H9 (cell line): Measurements from ENCODE around the gene KDM2B. TPM values are rescaled to one million over a fixed set of nuclear protein-coding genes. Genes with fewer than 3 reads are reported as not detected.
A peak's percentile ranks its signal among the peaks of the same experiment; 100 is the strongest.

Experiments
- DNase-seq: peaks from one replicate; pipeline ENCODE4 v3.0.0-alpha.2; 2017
- H2AFZ ChIP-seq: one replicate; pipeline ENCODE4 v1.6.1; 2013; ENCODE audit warnings: mild to moderate bottlenecking, low read length, control low read depth, moderate library complexity
- H2AK5ac ChIP-seq: 2 replicates; pipeline ENCODE4 v1.6.1; 2013; ENCODE audit warnings: low read length, control low read depth, mixed read lengths; ENCODE audit not compliant: insufficient read length
- H2BK120ac ChIP-seq: one replicate; pipeline ENCODE4 v1.6.1; 2013; ENCODE audit warnings: low read depth, mild to moderate bottlenecking, low read length, control low read depth, inconsistent platforms; ENCODE audit not compliant: poor library complexity, severe bottlenecking
- H2BK12ac ChIP-seq: 2 replicates; pipeline ENCODE4 v1.6.1; 2013; ENCODE audit warnings: low read length, control low read depth, mixed read lengths, low read depth; ENCODE audit not compliant: insufficient read length
- H2BK15ac ChIP-seq: 2 replicates; pipeline ENCODE4 v1.6.1; 2013; ENCODE audit warnings: low read depth, low read length, control low read depth
- H2BK20ac ChIP-seq: one replicate; pipeline ENCODE4 v1.6.1; 2013; ENCODE audit warnings: low read depth, mild to moderate bottlenecking, low read length, control low read depth, inconsistent platforms; ENCODE audit not compliant: poor library complexity, severe bottlenecking
- H2BK5ac ChIP-seq: 2 replicates; pipeline ENCODE4 v1.6.1; 2013; ENCODE audit warnings: low read length, control low read depth, mixed read lengths; ENCODE audit not compliant: insufficient read length
- H3K14ac ChIP-seq: 2 replicates; pipeline ENCODE4 v1.6.1; 2013; ENCODE audit warnings: low read length, control low read depth; ENCODE audit not compliant: insufficient read depth
- H3K18ac ChIP-seq: 2 replicates; pipeline ENCODE4 v1.6.1; 2013; ENCODE audit warnings: low read depth, mild to moderate bottlenecking, mixed read lengths, low read length, control low read depth; ENCODE audit not compliant: insufficient read length
- H3K23ac ChIP-seq: 2 replicates; pipeline ENCODE4 v1.6.1; 2013; ENCODE audit warnings: low read length, control low read depth, mixed read lengths, low read depth; ENCODE audit not compliant: insufficient read length
- H3K23me2 ChIP-seq: 2 replicates; pipeline ENCODE4 v1.6.1; 2013; ENCODE audit warnings: low read depth, mild to moderate bottlenecking, mixed read lengths, low read length, control low read depth; ENCODE audit not compliant: insufficient read length, poor library complexity, severe bottlenecking
- H3K27ac ChIP-seq: 2 replicates; pipeline ENCODE4 v1.5.1; 2013; ENCODE audit warnings: low read length, control low read depth, mixed read lengths, low read depth; ENCODE audit not compliant: insufficient read length
- H3K27me3 ChIP-seq: 2 replicates; pipeline ENCODE4 v1.6.1; 2013; ENCODE audit warnings: low read length, control low read depth, inconsistent platforms; ENCODE audit not compliant: insufficient read depth
- H3K4ac ChIP-seq: 2 replicates; pipeline ENCODE4 v1.6.1; 2013; ENCODE audit warnings: low read depth, mild to moderate bottlenecking, control low read depth, inconsistent platforms, low read length, moderate library complexity
- H3K4me1 ChIP-seq: 2 replicates; pipeline ENCODE4 v1.6.1; 2013; ENCODE audit warnings: low read length, control low read depth, inconsistent platforms; ENCODE audit not compliant: insufficient read depth
- H3K4me2 ChIP-seq: 2 replicates; pipeline ENCODE4 v1.6.1; 2013; ENCODE audit warnings: low read length, control low read depth, mixed read lengths; ENCODE audit not compliant: insufficient read length, insufficient read depth
- H3K56ac ChIP-seq: 2 replicates; pipeline ENCODE4 v1.6.1; 2013; ENCODE audit warnings: low read depth, mild to moderate bottlenecking, mixed read lengths, low read length, control low read depth; ENCODE audit not compliant: insufficient read length
- H3K79me1 ChIP-seq: 2 replicates; pipeline ENCODE4 v1.6.1; 2013; ENCODE audit warnings: low read depth, mild to moderate bottlenecking, moderate library complexity, low read length, control low read depth, inconsistent platforms; ENCODE audit not compliant: insufficient read depth, poor library complexity, severe bottlenecking
- H3K79me2 ChIP-seq: 2 replicates; pipeline ENCODE4 v1.6.1; 2013; ENCODE audit warnings: low read length, control low read depth, inconsistent platforms; ENCODE audit not compliant: insufficient read depth
- H3K9ac ChIP-seq: 2 replicates; pipeline ENCODE4 v1.6.1; 2013; ENCODE audit warnings: low read length, control low read depth, mixed read lengths; ENCODE audit not compliant: insufficient read length; ENCODE audit errors: extremely low read depth
- H3K9me3 ChIP-seq: one replicate; pipeline ENCODE4 v1.6.1; 2013; ENCODE audit warnings: low read depth, low read length, inconsistent platforms; ENCODE audit not compliant: control insufficient read depth
- H3T11ph ChIP-seq: one replicate; pipeline ENCODE4 v1.6.1; 2013; ENCODE audit warnings: mild to moderate bottlenecking, low read length, control low read depth, inconsistent platforms
- H4K20me1 ChIP-seq: one replicate; pipeline ENCODE4 v1.6.1; 2013; ENCODE audit not compliant: control insufficient read depth, insufficient read length, insufficient read depth
- H4K5ac ChIP-seq: 2 replicates; pipeline ENCODE4 v1.6.1; 2013; ENCODE audit warnings: low read depth, mild to moderate bottlenecking, mixed read lengths, low read length, control low read depth; ENCODE audit not compliant: insufficient read length
- H4K8ac ChIP-seq: replicated peaks from 2 replicates; pipeline ENCODE4 v1.6.1; 2013; ENCODE audit warnings: low read length, control low read depth, mixed read lengths, low read depth; ENCODE audit not compliant: insufficient read length
- H4K91ac ChIP-seq: 2 replicates; pipeline ENCODE4 v1.6.1; 2013; ENCODE audit warnings: low read depth, mild to moderate bottlenecking, moderate library complexity, mixed read lengths, low read length, control low read depth; ENCODE audit not compliant: insufficient read length
- H3K27ac Mint-ChIP-seq, 3 experiments: 2 replicates in 2 of 3; 3 replicates in 1 of 3; pipeline ENCODE4 v1.8.0; 2020 to 2021; ENCODE audit warnings: mixed read lengths in 3 of 3, mild to moderate bottlenecking in 1 of 3, moderate library complexity in 1 of 3
- H3K27me3 Mint-ChIP-seq: 2 replicates; pipeline ENCODE4 v1.8.0; 2021; ENCODE audit warnings: low read depth, mild to moderate bottlenecking, moderate library complexity, mixed read lengths
- H3K36me3 Mint-ChIP-seq, 3 experiments: 2 replicates in 2 of 3; 3 replicates in 1 of 3; pipeline ENCODE4 v1.8.0; 2020 to 2021; ENCODE audit warnings: low read depth in 3 of 3, mixed read lengths in 3 of 3; ENCODE audit not compliant: insufficient read depth in 1 of 3
- H3K4me1 Mint-ChIP-seq, 2 experiments: 2 replicates each; pipeline ENCODE4 v1.8.0; 2020; ENCODE audit warnings: mixed read lengths in 2 of 2
- H3K4me3 Mint-ChIP-seq, 2 experiments: 2 replicates in 1 of 2; 3 replicates in 1 of 2; pipeline ENCODE4 v1.8.0; 2020 to 2021; ENCODE audit warnings: mild to moderate bottlenecking in 2 of 2, mixed read lengths in 2 of 2, moderate library complexity in 1 of 2
- H3K9me3 Mint-ChIP-seq, 2 experiments: 2 replicates in 1 of 2; 3 replicates in 1 of 2; pipeline ENCODE4 v1.8.0; 2020; ENCODE audit warnings: mild to moderate bottlenecking in 2 of 2, mixed read lengths in 2 of 2, moderate library complexity in 1 of 2
- WGBS: extraction: QIAGEN DNeasy Blood & Tissue Kit; methylation state at CpG from one replicate; pipeline ENCODE4 v1.1.7; 2013; ENCODE audit warnings: missing lambda C conversion rate, low lambda C conversion rate, mixed read lengths; ENCODE audit not compliant: insufficient read length; ENCODE audit errors: extremely low coverage; 5-methylcytosine and 5-hydroxymethylcytosine counted together
- total RNA-seq: library from RNA; stranded (reverse); gene quantifications from 2 replicates; pipeline ENCODE4 v1.2.1, GENCODE V29; 2021
- TF ChIP-seq, protein P1 (sequence below): fragments of 200-600 bp; sonication (generic); conservative IDR thresholded peaks from 3 replicates; pipeline ENCODE4 v1.8.0; 2021; ENCODE audit warnings: antibody characterized with exemption, mild to moderate bottlenecking

Gene KDM2B
- total RNA-seq, 1 experiment from 2014 or later = 143 TPM

DNA sequence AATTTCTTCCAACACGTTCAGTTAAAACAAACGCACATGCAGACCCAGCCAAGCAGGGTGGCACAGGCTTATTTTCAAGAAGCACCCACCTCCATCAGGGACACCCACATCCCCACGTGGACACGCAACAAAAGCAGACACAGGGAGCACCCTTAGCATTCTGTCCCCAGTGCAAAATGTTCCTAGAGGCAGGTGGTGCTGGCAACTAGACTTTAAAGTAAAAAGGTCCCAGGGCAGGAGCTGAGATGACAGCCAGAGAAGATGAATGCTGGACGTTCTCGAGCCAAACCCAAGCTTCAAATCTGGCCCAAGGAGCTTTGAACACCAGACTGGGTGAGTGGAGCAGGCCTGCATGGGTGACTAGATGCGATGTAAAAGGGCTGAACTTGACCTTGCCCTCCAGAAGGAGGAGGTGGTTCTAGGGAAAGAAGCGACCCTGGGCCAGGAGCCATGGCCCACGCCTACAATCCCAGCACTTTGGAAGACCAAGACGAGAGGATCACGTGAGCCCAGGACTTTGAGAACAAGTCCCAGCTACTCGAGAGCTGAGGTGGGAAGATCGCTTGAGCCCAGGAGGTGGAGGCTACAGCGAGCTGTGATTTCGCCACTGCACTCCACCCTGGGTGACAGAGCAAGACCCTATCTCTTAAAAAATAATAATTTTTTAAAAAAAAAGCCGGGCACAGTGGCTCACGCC, 47.3 kb downstream of the KDM2B start:
- peak overlapping the region in 1 of 2 experiments; percentile 64; a peak in 2 of 5 replicates for H3K4me3 Mint-ChIP-seq
- no peak overlapping the region for H2BK120ac ChIP-seq
- no peak overlapping the region for H3K56ac ChIP-seq
- H2BK20ac ChIP-seq = no peak overlapping the region
- H3T11ph ChIP-seq = no peak overlapping the region
- no peak overlapping the region for H2BK12ac ChIP-seq
- peaks cover 43 to 56% of the 10 kb centered on the region in 2 experiments for H3K4me1 Mint-ChIP-seq
- H4K20me1 ChIP-seq = peaks cover 3% of the 10 kb centered on the region
- H3K27me3 Mint-ChIP-seq = peaks cover 5% of the 10 kb centered on the region
- H3K9me3 ChIP-seq = no peaks in the 10 kb centered on the region
- peaks cover 3% of the 10 kb centered on the region; the same call in 1 of the 2 replicates for H3K79me2 ChIP-seq
- H3K14ac ChIP-seq = no peak overlapping the region
- H4K8ac ChIP-seq = no peak overlapping the region
- H2BK15ac ChIP-seq = no peak overlapping the region
- TF ChIP-seq, protein P1, sequence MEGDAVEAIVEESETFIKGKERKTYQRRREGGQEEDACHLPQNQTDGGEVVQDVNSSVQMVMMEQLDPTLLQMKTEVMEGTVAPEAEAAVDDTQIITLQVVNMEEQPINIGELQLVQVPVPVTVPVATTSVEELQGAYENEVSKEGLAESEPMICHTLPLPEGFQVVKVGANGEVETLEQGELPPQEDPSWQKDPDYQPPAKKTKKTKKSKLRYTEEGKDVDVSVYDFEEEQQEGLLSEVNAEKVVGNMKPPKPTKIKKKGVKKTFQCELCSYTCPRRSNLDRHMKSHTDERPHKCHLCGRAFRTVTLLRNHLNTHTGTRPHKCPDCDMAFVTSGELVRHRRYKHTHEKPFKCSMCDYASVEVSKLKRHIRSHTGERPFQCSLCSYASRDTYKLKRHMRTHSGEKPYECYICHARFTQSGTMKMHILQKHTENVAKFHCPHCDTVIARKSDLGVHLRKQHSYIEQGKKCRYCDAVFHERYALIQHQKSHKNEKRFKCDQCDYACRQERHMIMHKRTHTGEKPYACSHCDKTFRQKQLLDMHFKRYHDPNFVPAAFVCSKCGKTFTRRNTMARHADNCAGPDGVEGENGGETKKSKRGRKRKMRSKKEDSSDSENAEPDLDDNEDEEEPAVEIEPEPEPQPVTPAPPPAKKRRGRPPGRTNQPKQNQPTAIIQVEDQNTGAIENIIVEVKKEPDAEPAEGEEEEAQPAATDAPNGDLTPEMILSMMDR = no peak
- H3K23ac ChIP-seq = no peak overlapping the region
- peaks cover 9% of the 10 kb centered on the region; the same call in 1 of the 2 replicates for H3K4me1 ChIP-seq
- H3K4me2 ChIP-seq = no peak overlapping the region
- no peaks in the 10 kb centered on the region; a peak in 2 of 5 replicates for H3K9me3 Mint-ChIP-seq
- H4K5ac ChIP-seq = no peak overlapping the region
- no peak overlapping the region for H2AFZ ChIP-seq
- WGBS = no CpG with 5 or more reads among the region's 17 CpGs
- no peak overlapping the region for H2AK5ac ChIP-seq
- H4K91ac ChIP-seq = no peak overlapping the region
- H3K27ac ChIP-seq = no peak overlapping the region
- H3K23me2 ChIP-seq = peaks cover 19% of the 10 kb centered on the region
- no peak for DNase-seq
- H3K79me1 ChIP-seq = peaks cover 4% of the 10 kb centered on the region
- no peaks in the 10 kb centered on the region for H3K27me3 ChIP-seq
- H3K18ac ChIP-seq = no peak overlapping the region
- no peak overlapping the region for H3K27ac Mint-ChIP-seq
- H2BK5ac ChIP-seq = no peak overlapping the region
- H3K36me3 Mint-ChIP-seq = peaks cover 30 to 53% (median 50%) of the 10 kb centered on the region in 3 experiments
- H3K4ac ChIP-seq = no peak overlapping the region
- no peak overlapping the region for H3K9ac ChIP-seq
